H9 (cell line): Measurements from ENCODE around the gene ADGRG4. TPM values are rescaled to one million over a fixed set of nuclear protein-coding genes. Genes with fewer than 3 reads are reported as not detected.

Experiments used
- DNase-seq: peaks from one replicate; pipeline ENCODE4 v3.0.0-alpha.2; 2017
- H2AFZ ChIP-seq: one replicate; pipeline ENCODE4 v1.6.1; 2013; ENCODE audit warnings: mild to moderate bottlenecking, low read length, control low read depth, moderate library complexity
- H2AK5ac ChIP-seq: 2 replicates; pipeline ENCODE4 v1.6.1; 2013; ENCODE audit warnings: low read length, control low read depth, mixed read lengths; ENCODE audit not compliant: insufficient read length
- H2BK120ac ChIP-seq: one replicate; pipeline ENCODE4 v1.6.1; 2013; ENCODE audit warnings: low read depth, mild to moderate bottlenecking, low read length, control low read depth, inconsistent platforms; ENCODE audit not compliant: poor library complexity, severe bottlenecking
- H2BK12ac ChIP-seq: 2 replicates; pipeline ENCODE4 v1.6.1; 2013; ENCODE audit warnings: low read length, control low read depth, mixed read lengths, low read depth; ENCODE audit not compliant: insufficient read length
- H2BK15ac ChIP-seq: 2 replicates; pipeline ENCODE4 v1.6.1; 2013; ENCODE audit warnings: low read depth, low read length, control low read depth
- H2BK20ac ChIP-seq: one replicate; pipeline ENCODE4 v1.6.1; 2013; ENCODE audit warnings: low read depth, mild to moderate bottlenecking, low read length, control low read depth, inconsistent platforms; ENCODE audit not compliant: poor library complexity, severe bottlenecking
- H2BK5ac ChIP-seq: 2 replicates; pipeline ENCODE4 v1.6.1; 2013; ENCODE audit warnings: low read length, control low read depth, mixed read lengths; ENCODE audit not compliant: insufficient read length
- H3K14ac ChIP-seq: 2 replicates; pipeline ENCODE4 v1.6.1; 2013; ENCODE audit warnings: low read length, control low read depth; ENCODE audit not compliant: insufficient read depth
- H3K18ac ChIP-seq: 2 replicates; pipeline ENCODE4 v1.6.1; 2013; ENCODE audit warnings: low read depth, mild to moderate bottlenecking, mixed read lengths, low read length, control low read depth; ENCODE audit not compliant: insufficient read length
- H3K23ac ChIP-seq: 2 replicates; pipeline ENCODE4 v1.6.1; 2013; ENCODE audit warnings: low read length, control low read depth, mixed read lengths, low read depth; ENCODE audit not compliant: insufficient read length
- H3K23me2 ChIP-seq: 2 replicates; pipeline ENCODE4 v1.6.1; 2013; ENCODE audit warnings: low read depth, mild to moderate bottlenecking, mixed read lengths, low read length, control low read depth; ENCODE audit not compliant: insufficient read length, poor library complexity, severe bottlenecking
- H3K27ac ChIP-seq: 2 replicates; pipeline ENCODE4 v1.5.1; 2013; ENCODE audit warnings: low read length, control low read depth, mixed read lengths, low read depth; ENCODE audit not compliant: insufficient read length
- H3K27me3 ChIP-seq: 2 replicates; pipeline ENCODE4 v1.6.1; 2013; ENCODE audit warnings: low read length, control low read depth, inconsistent platforms; ENCODE audit not compliant: insufficient read depth
- H3K4ac ChIP-seq: 2 replicates; pipeline ENCODE4 v1.6.1; 2013; ENCODE audit warnings: low read depth, mild to moderate bottlenecking, control low read depth, inconsistent platforms, low read length, moderate library complexity
- H3K4me1 ChIP-seq: 2 replicates; pipeline ENCODE4 v1.6.1; 2013; ENCODE audit warnings: low read length, control low read depth, inconsistent platforms; ENCODE audit not compliant: insufficient read depth
- H3K4me2 ChIP-seq: 2 replicates; pipeline ENCODE4 v1.6.1; 2013; ENCODE audit warnings: low read length, control low read depth, mixed read lengths; ENCODE audit not compliant: insufficient read length, insufficient read depth
- H3K56ac ChIP-seq: 2 replicates; pipeline ENCODE4 v1.6.1; 2013; ENCODE audit warnings: low read depth, mild to moderate bottlenecking, mixed read lengths, low read length, control low read depth; ENCODE audit not compliant: insufficient read length
- H3K79me1 ChIP-seq: 2 replicates; pipeline ENCODE4 v1.6.1; 2013; ENCODE audit warnings: low read depth, mild to moderate bottlenecking, moderate library complexity, low read length, control low read depth, inconsistent platforms; ENCODE audit not compliant: insufficient read depth, poor library complexity, severe bottlenecking
- H3K79me2 ChIP-seq: 2 replicates; pipeline ENCODE4 v1.6.1; 2013; ENCODE audit warnings: low read length, control low read depth, inconsistent platforms; ENCODE audit not compliant: insufficient read depth
- H3K9ac ChIP-seq: 2 replicates; pipeline ENCODE4 v1.6.1; 2013; ENCODE audit warnings: low read length, control low read depth, mixed read lengths; ENCODE audit not compliant: insufficient read length; ENCODE audit errors: extremely low read depth
- H3K9me3 ChIP-seq: one replicate; pipeline ENCODE4 v1.6.1; 2013; ENCODE audit warnings: low read depth, low read length, inconsistent platforms; ENCODE audit not compliant: control insufficient read depth
- H3T11ph ChIP-seq: one replicate; pipeline ENCODE4 v1.6.1; 2013; ENCODE audit warnings: mild to moderate bottlenecking, low read length, control low read depth, inconsistent platforms
- H4K20me1 ChIP-seq: one replicate; pipeline ENCODE4 v1.6.1; 2013; ENCODE audit not compliant: control insufficient read depth, insufficient read length, insufficient read depth
- H4K5ac ChIP-seq: 2 replicates; pipeline ENCODE4 v1.6.1; 2013; ENCODE audit warnings: low read depth, mild to moderate bottlenecking, mixed read lengths, low read length, control low read depth; ENCODE audit not compliant: insufficient read length
- H4K8ac ChIP-seq: replicated peaks from 2 replicates; pipeline ENCODE4 v1.6.1; 2013; ENCODE audit warnings: low read length, control low read depth, mixed read lengths, low read depth; ENCODE audit not compliant: insufficient read length
- H4K91ac ChIP-seq: 2 replicates; pipeline ENCODE4 v1.6.1; 2013; ENCODE audit warnings: low read depth, mild to moderate bottlenecking, moderate library complexity, mixed read lengths, low read length, control low read depth; ENCODE audit not compliant: insufficient read length
- H3K27ac Mint-ChIP-seq, 3 experiments: 2 replicates in 2 of 3; 3 replicates in 1 of 3; pipeline ENCODE4 v1.8.0; 2020 to 2021; ENCODE audit warnings: mixed read lengths in 3 of 3, mild to moderate bottlenecking in 1 of 3, moderate library complexity in 1 of 3
- H3K27me3 Mint-ChIP-seq: 2 replicates; pipeline ENCODE4 v1.8.0; 2021; ENCODE audit warnings: low read depth, mild to moderate bottlenecking, moderate library complexity, mixed read lengths
- H3K36me3 Mint-ChIP-seq, 3 experiments: 2 replicates in 2 of 3; 3 replicates in 1 of 3; pipeline ENCODE4 v1.8.0; 2020 to 2021; ENCODE audit warnings: low read depth in 3 of 3, mixed read lengths in 3 of 3; ENCODE audit not compliant: insufficient read depth in 1 of 3
- H3K4me1 Mint-ChIP-seq, 2 experiments: 2 replicates each; pipeline ENCODE4 v1.8.0; 2020; ENCODE audit warnings: mixed read lengths in 2 of 2
- H3K4me3 Mint-ChIP-seq, 2 experiments: 2 replicates in 1 of 2; 3 replicates in 1 of 2; pipeline ENCODE4 v1.8.0; 2020 to 2021; ENCODE audit warnings: mild to moderate bottlenecking in 2 of 2, mixed read lengths in 2 of 2, moderate library complexity in 1 of 2
- H3K9me3 Mint-ChIP-seq, 2 experiments: 2 replicates in 1 of 2; 3 replicates in 1 of 2; pipeline ENCODE4 v1.8.0; 2020; ENCODE audit warnings: mild to moderate bottlenecking in 2 of 2, mixed read lengths in 2 of 2, moderate library complexity in 1 of 2
- WGBS: extraction: QIAGEN DNeasy Blood & Tissue Kit; methylation state at CpG from one replicate; pipeline ENCODE4 v1.1.7; 2013; ENCODE audit warnings: missing lambda C conversion rate, low lambda C conversion rate, mixed read lengths; ENCODE audit not compliant: insufficient read length; ENCODE audit errors: extremely low coverage; 5-methylcytosine and 5-hydroxymethylcytosine counted together
- total RNA-seq: library from RNA; stranded (reverse); gene quantifications from 2 replicates; pipeline ENCODE4 v1.2.1, GENCODE V29; 2021
- TF ChIP-seq, protein P1 (sequence below): fragments of 200-600 bp; sonication (generic); conservative IDR thresholded peaks from 3 replicates; pipeline ENCODE4 v1.8.0; 2021; ENCODE audit warnings: antibody characterized with exemption, mild to moderate bottlenecking

ADGRG4 gene
- total RNA-seq, 1 experiment from 2014 or later = not detected

DNA sequence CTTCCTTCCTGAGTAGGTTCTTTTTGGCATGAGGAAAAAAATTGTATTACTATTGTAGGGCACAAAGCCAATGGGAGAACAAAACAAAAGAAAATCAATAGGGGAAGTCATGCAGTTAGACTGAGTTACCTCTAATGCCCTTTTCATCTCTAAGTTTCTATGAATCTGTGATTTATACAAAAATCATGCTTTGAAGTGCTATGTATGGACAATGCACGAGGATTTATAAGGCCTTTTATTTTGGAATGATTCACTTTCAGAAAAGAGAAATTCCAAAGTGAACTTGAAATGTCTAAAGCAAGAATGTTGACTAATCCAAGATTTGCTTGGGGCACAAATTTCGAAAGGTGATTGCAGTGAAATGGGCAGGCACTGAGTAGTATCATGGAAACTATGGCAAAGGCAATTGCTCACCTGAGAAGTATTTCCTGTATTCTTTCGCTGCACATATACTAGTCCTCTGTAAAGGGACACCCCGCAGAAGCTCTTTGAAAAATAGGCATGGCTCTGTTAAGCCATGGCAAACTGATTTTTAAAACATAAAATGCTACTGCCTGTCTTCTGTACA is 52.8 kb downstream of the ADGRG4 start:
- H3K23me2 ChIP-seq = no peaks in the 10 kb centered on the region
- no peaks in the 10 kb centered on the region for H3K4me1 Mint-ChIP-seq
- no peaks in the 10 kb centered on the region for H4K20me1 ChIP-seq
- H3K4me3 Mint-ChIP-seq = no peak overlapping the region
- no peak overlapping the region for H3T11ph ChIP-seq
- TF ChIP-seq, protein P1, sequence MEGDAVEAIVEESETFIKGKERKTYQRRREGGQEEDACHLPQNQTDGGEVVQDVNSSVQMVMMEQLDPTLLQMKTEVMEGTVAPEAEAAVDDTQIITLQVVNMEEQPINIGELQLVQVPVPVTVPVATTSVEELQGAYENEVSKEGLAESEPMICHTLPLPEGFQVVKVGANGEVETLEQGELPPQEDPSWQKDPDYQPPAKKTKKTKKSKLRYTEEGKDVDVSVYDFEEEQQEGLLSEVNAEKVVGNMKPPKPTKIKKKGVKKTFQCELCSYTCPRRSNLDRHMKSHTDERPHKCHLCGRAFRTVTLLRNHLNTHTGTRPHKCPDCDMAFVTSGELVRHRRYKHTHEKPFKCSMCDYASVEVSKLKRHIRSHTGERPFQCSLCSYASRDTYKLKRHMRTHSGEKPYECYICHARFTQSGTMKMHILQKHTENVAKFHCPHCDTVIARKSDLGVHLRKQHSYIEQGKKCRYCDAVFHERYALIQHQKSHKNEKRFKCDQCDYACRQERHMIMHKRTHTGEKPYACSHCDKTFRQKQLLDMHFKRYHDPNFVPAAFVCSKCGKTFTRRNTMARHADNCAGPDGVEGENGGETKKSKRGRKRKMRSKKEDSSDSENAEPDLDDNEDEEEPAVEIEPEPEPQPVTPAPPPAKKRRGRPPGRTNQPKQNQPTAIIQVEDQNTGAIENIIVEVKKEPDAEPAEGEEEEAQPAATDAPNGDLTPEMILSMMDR = no peak
- H3K4me2 ChIP-seq = no peak overlapping the region
- no peak overlapping the region for H3K4ac ChIP-seq
- H2BK20ac ChIP-seq = no peak overlapping the region
- H3K9me3 Mint-ChIP-seq = peaks cover 42 to 47% of the 10 kb centered on the region in 2 experiments
- no peak overlapping the region for H2BK12ac ChIP-seq
- H2BK120ac ChIP-seq = no peak overlapping the region
- H3K27me3 Mint-ChIP-seq = no peaks in the 10 kb centered on the region; the same call in 1 of the 2 replicates
- no peak overlapping the region for H2AK5ac ChIP-seq
- no CpG with 5 or more reads among the region's 4 CpGs for WGBS
- H3K4me1 ChIP-seq = no peaks in the 10 kb centered on the region
- H3K23ac ChIP-seq = no peak overlapping the region
- H3K79me2 ChIP-seq = no peaks in the 10 kb centered on the region
- H2BK5ac ChIP-seq = no peak overlapping the region
- H3K18ac ChIP-seq = no peak overlapping the region
- no peaks in the 10 kb centered on the region for H3K79me1 ChIP-seq
- H2AFZ ChIP-seq = no peak overlapping the region
- H3K27ac Mint-ChIP-seq = no peak overlapping the region
- H2BK15ac ChIP-seq = no peak overlapping the region
- peaks cover 47% of the 10 kb centered on the region for H3K9me3 ChIP-seq
- H3K36me3 Mint-ChIP-seq = no peaks in the 10 kb centered on the region
- H3K56ac ChIP-seq = no peak overlapping the region
- no peaks in the 10 kb centered on the region for H3K27me3 ChIP-seq
- no peak overlapping the region for H4K8ac ChIP-seq
- H4K91ac ChIP-seq = no peak overlapping the region
- H3K27ac ChIP-seq = no peak overlapping the region
- no peak overlapping the region for H3K9ac ChIP-seq
- no peak overlapping the region for H3K14ac ChIP-seq
- no peak for DNase-seq
- H4K5ac ChIP-seq = no peak overlapping the region
